Measurements from ENCODE around the gene CALML6. TPM values are rescaled to one million over a fixed set of nuclear protein-coding genes. Genes with fewer than 3 reads are reported as not detected.

The CALML6 gene
- total and polyA plus RNA-seq, 2 experiments from 2014 or later = 0.87 TPM; not detected in 1

DNA sequence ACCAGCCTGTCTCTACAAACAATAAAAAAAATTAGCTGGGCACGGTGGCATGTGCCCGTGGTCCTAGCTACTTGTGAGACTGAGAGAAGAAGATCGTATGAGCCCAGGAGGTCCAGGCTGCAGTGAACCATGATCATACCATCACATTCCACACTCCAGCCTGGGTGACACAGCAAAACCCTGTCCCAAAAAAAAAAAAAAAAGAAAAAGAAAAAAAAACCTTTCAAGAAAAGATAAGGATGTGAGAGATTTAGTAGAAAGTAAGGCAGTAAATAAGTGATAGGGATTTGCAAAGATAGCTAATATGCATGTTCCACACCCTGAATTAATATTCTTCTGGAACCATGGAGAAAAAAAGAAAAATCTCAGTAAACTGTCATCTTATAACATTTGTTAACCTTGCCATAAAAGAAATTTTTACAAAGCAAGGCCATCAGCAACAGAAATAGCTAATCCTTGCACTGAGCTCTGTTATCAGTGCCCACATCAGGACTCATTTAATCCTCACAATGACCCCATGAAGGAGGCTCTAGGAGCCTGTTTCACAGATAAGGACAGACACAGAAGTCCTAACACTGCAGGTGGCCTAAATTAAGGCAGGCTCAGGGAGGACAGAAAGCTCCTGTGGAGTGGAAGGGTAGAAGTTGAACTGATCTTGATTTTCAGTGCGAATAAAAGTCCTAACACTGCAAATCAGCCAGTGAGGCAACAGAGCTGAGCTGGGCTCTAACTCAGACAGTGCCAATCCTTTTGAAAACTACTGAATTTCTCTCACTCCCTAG, 31.8 kb upstream of the CALML6 start:
- H3K4me3 ChIP-seq = no peak overlapping the region
- no peak overlapping the region for H3K4me3 Mint-ChIP-seq
- peak overlapping the region; percentile 70; the same call in 1 of the 2 replicates for H3K27ac ChIP-seq (ENCODE audit: low read depth)
- H4K20me1 ChIP-seq (replicated peaks; ENCODE audit: insufficient read depth) = peaks cover 99% of the 10 kb centered on the region
- TF ChIP-seq NANOG (IDR thresholded peaks at IDR 0.05; ENCODE audit: borderline replicate concordance) (no peak), REST (IDR thresholded peaks at IDR 0.05; ENCODE audit: unreplicated experiment) (no peak), ZNF462 (CRISPR knock-in tag; IDR thresholded peaks at IDR 0.05) (no peak), STAT1 (IDR thresholded peaks at IDR 0.05; ENCODE audit: unreplicated experiment) (no peak), CTCF (conservative IDR thresholded peaks at IDR 0.05; ENCODE audit: low read depth in 2 of 2) (no peak), ETS1 (IDR thresholded peaks at IDR 0.05) (no peak), POLR2AphosphoS5 (IDR thresholded peaks at IDR 0.05; ENCODE audit: low read depth) (no peak), ZNF331 (CRISPR knock-in tag; IDR thresholded peaks at IDR 0.05; ENCODE audit: low read depth) (no peak), JUNB (IDR thresholded peaks at IDR 0.05; ENCODE audit: unreplicated experiment) (no peak), EZH2phosphoT487 (IDR thresholded peaks at IDR 0.05; ENCODE audit: unreplicated experiment) (no peak), CREB1 (CRISPR knock-in tag; IDR thresholded peaks at IDR 0.05; ENCODE audit: low read depth) (no peak), ZNF114 (CRISPR knock-in tag; IDR thresholded peaks at IDR 0.05) (no peak)
- H3K27me3 Mint-ChIP-seq (ENCODE audit: insufficient read depth, low read depth, poor library complexity) = no peaks in the 10 kb centered on the region
- no peaks in the 10 kb centered on the region for H3K27me3 ChIP-seq (ENCODE audit: insufficient read depth)
- H3K4me1 ChIP-seq (ENCODE audit: insufficient read depth) = peaks cover 37% of the 10 kb centered on the region
- peaks cover 6% of the 10 kb centered on the region for H3F3A ChIP-seq (replicated peaks; ENCODE audit: low read depth)
- no peak overlapping the region for H2AFZ ChIP-seq
- peaks cover 43% of the 10 kb centered on the region for H3K4me1 Mint-ChIP-seq
- H3K79me2 ChIP-seq (replicated peaks; ENCODE audit: insufficient read depth) = peaks cover 100% of the 10 kb centered on the region
- peak overlapping the region; percentile 76 for H3K27ac Mint-ChIP-seq
- H3K36me3 ChIP-seq (ENCODE audit: insufficient read depth) = no peaks in the 10 kb centered on the region
- no peaks in the 10 kb centered on the region for H3K9me3 Mint-ChIP-seq
- ATAC-seq (peak; percentile 49), DNase-seq (ENCODE audit: low spot score) (no peak)
- peaks cover 36% of the 10 kb centered on the region for H3K36me3 Mint-ChIP-seq (ENCODE audit: low read depth)
- H3K4me2 ChIP-seq = no peak overlapping the region
- H3K9me2 ChIP-seq (ENCODE audit: insufficient read depth) = no peaks in the 10 kb centered on the region

Measured in GM23338 (cell line).